Spleen (tissue), 7 donors: ENCODE results near the gene TBC1D32.
"Not testable (repeated sequence)": the region's sequence is repeated elsewhere in the genome, so short reads cannot be mapped to it uniquely, and the experiment has no call there.

Experiments used
- POLR2A ChIP-seq, 3 donors: fragments of 450-650 bp; IDR thresholded peaks; one replicate each; pipeline ENCODE4 v1.5.1; 2017; ENCODE audit warnings: antibody characterized with exemption in 3 of 3, mild to moderate bottlenecking in 1 of 3
- POLR2AphosphoS5 ChIP-seq, 3 donors: sonication (generic); formaldehyde crosslinking; IDR thresholded peaks; one replicate each; pipeline ENCODE4 v1.5.1; 2017; ENCODE audit warnings: antibody characterized with exemption in 3 of 3
- TF ChIP-seq, protein P1 (sequence below), 11 experiments: fragments of 200-600 bp in 7 of 11; fragments of 450-650 bp in 4 of 11; sonication (generic) in 4 of 11; IDR thresholded peaks in 8 of 11; conservative IDR thresholded peaks in 3 of 11; 1 replicate in 7 of 11; 2 replicates in 4 of 11; pipeline versions ENCODE4 v1.4.0 to v1.8.0; 2016 to 2021; ENCODE audit warnings: antibody characterized with exemption in 11 of 11, inconsistent platforms in 4 of 11, mild to moderate bottlenecking in 1 of 11
- donor health status: DM: no; HTN: no; CAD: no; lungs with moderate emphysema.
- donor health status: DM: no; HTN: no; CAD: no.
- donor health status: DM: no; HTN: no; CAD: no.

GRCh38 chr6:121213341-121213740 is 120.9 kb downstream of the TBC1D32 start:
- not testable (repeated sequence) for TF ChIP-seq POLR2A, POLR2AphosphoS5 (IDR thresholded peaks at IDR 0.05)
- TF ChIP-seq, protein P1, sequence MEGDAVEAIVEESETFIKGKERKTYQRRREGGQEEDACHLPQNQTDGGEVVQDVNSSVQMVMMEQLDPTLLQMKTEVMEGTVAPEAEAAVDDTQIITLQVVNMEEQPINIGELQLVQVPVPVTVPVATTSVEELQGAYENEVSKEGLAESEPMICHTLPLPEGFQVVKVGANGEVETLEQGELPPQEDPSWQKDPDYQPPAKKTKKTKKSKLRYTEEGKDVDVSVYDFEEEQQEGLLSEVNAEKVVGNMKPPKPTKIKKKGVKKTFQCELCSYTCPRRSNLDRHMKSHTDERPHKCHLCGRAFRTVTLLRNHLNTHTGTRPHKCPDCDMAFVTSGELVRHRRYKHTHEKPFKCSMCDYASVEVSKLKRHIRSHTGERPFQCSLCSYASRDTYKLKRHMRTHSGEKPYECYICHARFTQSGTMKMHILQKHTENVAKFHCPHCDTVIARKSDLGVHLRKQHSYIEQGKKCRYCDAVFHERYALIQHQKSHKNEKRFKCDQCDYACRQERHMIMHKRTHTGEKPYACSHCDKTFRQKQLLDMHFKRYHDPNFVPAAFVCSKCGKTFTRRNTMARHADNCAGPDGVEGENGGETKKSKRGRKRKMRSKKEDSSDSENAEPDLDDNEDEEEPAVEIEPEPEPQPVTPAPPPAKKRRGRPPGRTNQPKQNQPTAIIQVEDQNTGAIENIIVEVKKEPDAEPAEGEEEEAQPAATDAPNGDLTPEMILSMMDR (IDR thresholded peaks at IDR 0.05 in 8 of 11, conservative IDR thresholded peaks at IDR 0.05 in 3 of 11): not testable (repeated sequence)
